Gastrocnemius medialis (tissue), 4 donors: ENCODE measurements around the gene TMEM163. TPM values are rescaled to one million over a fixed set of nuclear protein-coding genes. Genes with fewer than 3 reads are reported as not detected.

Source experiments
- ATAC-seq, 2 donors: fragments of 150-250 bp; one replicate each; pipeline ENCODE4 v1.9.1; 2016
- DNase-seq, 2 donors: peaks; one replicate each; pipeline ENCODE4 v3.0.0-alpha.2; 2019
- H3K27ac ChIP-seq, 4 donors: fragments of 200-600 bp; sonication (generic); 1 replicate in 1 of 4; 2 replicates in 3 of 4; pipeline ENCODE4 v1.5.1; 2016 to 2018; ENCODE audit warnings: mild to moderate bottlenecking in 2 of 4, moderate library complexity in 1 of 4
- H3K27me3 ChIP-seq, 3 donors: fragments of 200-600 bp; sonication (generic) in 2 of 3; 1 replicate in 1 of 3; 2 replicates in 2 of 3; pipeline versions ENCODE4 v1.5.1 to v1.6.0; 2016 to 2019; ENCODE audit warnings: mild to moderate bottlenecking in 1 of 3, moderate library complexity in 1 of 3
- H3K36me3 ChIP-seq, 2 donors: fragments of 200-600 bp; sonication (generic) in 1 of 2; one replicate each; pipeline ENCODE4 v1.5.1; 2017 to 2018
- H3K4me1 ChIP-seq, 2 donors: fragments of 200-600 bp; sonication (generic) in 1 of 2; one replicate each; pipeline ENCODE4 v1.5.1; 2016 to 2017; ENCODE audit warnings: mild to moderate bottlenecking in 2 of 2
- H3K4me3 ChIP-seq, 4 donors: fragments of 200-600 bp; sonication (generic) in 3 of 4; 1 replicate in 1 of 4; 2 replicates in 3 of 4; pipeline ENCODE4 v1.5.1; 2016 to 2019; ENCODE audit warnings: mild to moderate bottlenecking in 2 of 4
- H3K9me3 ChIP-seq, 3 donors: fragments of 200-600 bp; sonication (generic) in 2 of 3; 1 replicate in 1 of 3; 2 replicates in 2 of 3; pipeline ENCODE4 v1.5.1; 2016 to 2019
- CTCF ChIP-seq, 5 experiments: fragments of 450-650 bp in 3 of 5; fragments of 200-600 bp in 2 of 5; sonication (generic) in 2 of 5; IDR thresholded peaks in 4 of 5; conservative IDR thresholded peaks in 1 of 5; 1 replicate in 4 of 5; 2 replicates in 1 of 5; pipeline ENCODE4 v1.5.1; 2016 to 2019; ENCODE audit warnings: antibody characterized with exemption in 5 of 5, mild to moderate bottlenecking in 3 of 5, moderate library complexity in 3 of 5
- POLR2A ChIP-seq, 2 donors: fragments of 450-650 bp; IDR thresholded peaks; one replicate each; pipeline ENCODE4 v1.6.1; 2017; ENCODE audit warnings: antibody characterized with exemption in 2 of 2, mild to moderate bottlenecking in 2 of 2, moderate library complexity in 2 of 2
- in situ Hi-C, 4 donors: fragments of 200-750 bp; cut with MboI; loops; one replicate each; pipeline versions ENCODE4 v1.15.0 to v1.8.0; 2017; ENCODE audit warnings: low sequenced_read_pairs in 4 of 4
- intact Hi-C: fragments of 100-400 bp; cut with DNase I; formaldehyde crosslinking; loops from one replicate; pipeline ENCODE4 v1.15.1; 2023; ENCODE audit warnings: low total_unique reads
- total RNA-seq, 4 donors: library from RNA; depleted of rRNA; stranded (reverse); fragments of >200 nt; gene quantifications; one replicate each; pipeline versions ENCODE4 v1.1.0 to v1.2.3, GENCODE V29; 2016

Gene TMEM163
- total RNA-seq, 4 donors from 2014 or later, result not detected

- Histone ChIP-seq H3K4me1 (no peaks in the 10 kb centered on the region), H3K27ac (no peak overlapping the region), H3K9me3 (no peaks in the 10 kb centered on the region), H3K27me3 (no peaks in the 10 kb centered on the region), H3K4me3 (no peak overlapping the region), H3K36me3 (no peaks in the 10 kb centered on the region)
- intact Hi-C loops, result no loop called here
- TF ChIP-seq CTCF (IDR thresholded peaks at IDR 0.05 in 4 of 5, conservative IDR thresholded peaks at IDR 0.05 in 1 of 5), result no peak
- no peak for TF ChIP-seq POLR2A (IDR thresholded peaks at IDR 0.05)
- ATAC-seq (no peak), DNase-seq (no peak)
- in situ Hi-C loops, result loop anchor here in 2 of 4 donors (25.0 kb wide), 1 partner anchor 429 kb away; no protein-coding TSS in a partner anchor
Observed at GRCh38 chr2:134457765-134458472, 260.9 kb downstream of the TMEM163 start.

GRCh38 chr2:134457353-134457752 is 261.4 kb downstream of the TMEM163 start:
- no peaks in the 10 kb centered on the region for H3K36me3 ChIP-seq
- H3K9me3 ChIP-seq, result no peaks in the 10 kb centered on the region
- no peaks in the 10 kb centered on the region for H3K27me3 ChIP-seq
- DNase-seq (no peak), ATAC-seq (no peak)
- intact Hi-C loops, result no loop called here
- TF ChIP-seq POLR2A (IDR thresholded peaks at IDR 0.05) (no peak), CTCF (IDR thresholded peaks at IDR 0.05 in 4 of 5, conservative IDR thresholded peaks at IDR 0.05 in 1 of 5) (no peak)
- H3K27ac ChIP-seq, result no peak overlapping the region
- H3K4me1 ChIP-seq, result no peaks in the 10 kb centered on the region
- no peak overlapping the region for H3K4me3 ChIP-seq
- in situ Hi-C loops, result loop anchor here in 2 of 4 donors (25.0 kb wide), 1 partner anchor 430 kb away; no protein-coding TSS in a partner anchor

- H3K4me3 ChIP-seq, result no peak overlapping the region
- no peak overlapping the region for H3K27ac ChIP-seq
- in situ Hi-C loops, result loop anchor here in 2 of 4 donors (25.0 kb wide), 1 partner anchor 432 kb away; no protein-coding TSS in a partner anchor
- ATAC-seq (no peak), DNase-seq (no peak)
- no peaks in the 10 kb centered on the region for H3K27me3 ChIP-seq
- TF ChIP-seq POLR2A (IDR thresholded peaks at IDR 0.05) (no peak), CTCF (IDR thresholded peaks at IDR 0.05 in 4 of 5, conservative IDR thresholded peaks at IDR 0.05 in 1 of 5) (no peak)
- no peaks in the 10 kb centered on the region for H3K9me3 ChIP-seq
- H3K36me3 ChIP-seq, result no peaks in the 10 kb centered on the region
- H3K4me1 ChIP-seq, result no peaks in the 10 kb centered on the region
- intact Hi-C loops, result no loop called here
Observed at GRCh38 chr2:134455426-134455825, 263.4 kb downstream of the TMEM163 start.

- no peaks in the 10 kb centered on the region for H3K9me3 ChIP-seq
- no peaks in the 10 kb centered on the region for H3K4me1 ChIP-seq
- no peak for DNase-seq
- no peak for ATAC-seq
- in situ Hi-C loops, result loop anchor here in 2 of 4 donors (25.0 kb wide), 1 partner anchor 432 kb away; no protein-coding TSS in a partner anchor
- H3K36me3 ChIP-seq, result no peaks in the 10 kb centered on the region
- H3K27me3 ChIP-seq, result no peaks in the 10 kb centered on the region
- no peak for TF ChIP-seq POLR2A (IDR thresholded peaks at IDR 0.05)
- no peak for TF ChIP-seq CTCF (IDR thresholded peaks at IDR 0.05 in 4 of 5, conservative IDR thresholded peaks at IDR 0.05 in 1 of 5)
- H3K27ac ChIP-seq, result no peak overlapping the region
- H3K4me3 ChIP-seq, result no peak overlapping the region
- intact Hi-C loops, result no loop called here
Observed at GRCh38 chr2:134454931-134455330, 263.9 kb downstream of the TMEM163 start.
